Esophagus squamous epithelium (tissue), 4 donors: ENCODE measurements around the gene SRPRB.

Experiments used
- POLR2A ChIP-seq, 4 donors: fragments of 450-650 bp; IDR thresholded peaks; one replicate each; pipeline ENCODE4 v1.6.1; 2017; ENCODE audit warnings: antibody characterized with exemption in 4 of 4, mild to moderate bottlenecking in 4 of 4, moderate library complexity in 3 of 4
- TF ChIP-seq, protein P1 (sequence below), 6 experiments: fragments of 450-650 bp in 4 of 6; fragments of 200-600 bp in 2 of 6; sonication (generic) in 2 of 6; IDR thresholded peaks; one replicate each; pipeline ENCODE4 v1.5.1; 2016 to 2019; ENCODE audit warnings: antibody characterized with exemption in 6 of 6, mild to moderate bottlenecking in 4 of 6, moderate library complexity in 4 of 6

DNA sequence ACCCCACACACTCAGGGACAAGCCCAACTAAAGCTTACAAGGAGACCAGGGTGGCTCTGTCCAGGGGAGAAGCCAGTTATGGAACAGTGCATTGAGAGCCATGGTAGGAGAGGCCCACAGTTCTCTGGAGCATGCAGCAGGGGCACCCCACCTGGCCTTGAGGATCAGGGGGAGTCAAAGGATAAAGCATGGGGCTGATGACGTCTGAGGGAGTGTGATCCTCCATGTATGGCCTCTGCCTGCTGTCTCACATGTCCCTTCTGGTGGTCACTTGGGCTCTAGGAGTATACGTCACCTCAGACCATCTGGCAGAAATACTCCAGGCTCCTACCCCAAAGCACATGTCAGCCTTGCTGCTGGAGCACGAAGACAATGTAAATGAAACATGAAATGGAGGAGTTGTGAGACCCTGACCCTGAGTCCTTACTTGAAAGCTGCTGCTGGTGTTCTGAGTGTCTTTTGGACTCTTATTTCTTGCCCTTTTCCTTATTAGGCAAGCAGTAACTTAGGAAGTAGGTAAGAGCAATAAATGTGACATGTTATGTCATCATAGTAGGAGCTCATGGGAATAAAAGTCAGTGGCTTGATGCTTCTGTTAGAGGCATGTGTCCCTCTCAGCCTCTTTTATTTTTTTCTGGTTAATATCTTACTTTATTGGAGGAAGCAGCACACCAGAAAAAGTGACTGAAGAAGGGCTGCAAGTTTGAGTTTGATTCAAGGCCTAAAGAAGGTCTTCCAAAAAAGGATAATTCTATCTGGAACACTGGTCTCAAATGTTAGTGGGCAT is 15.5 kb downstream of the SRPRB start:
- TF ChIP-seq, protein P1, sequence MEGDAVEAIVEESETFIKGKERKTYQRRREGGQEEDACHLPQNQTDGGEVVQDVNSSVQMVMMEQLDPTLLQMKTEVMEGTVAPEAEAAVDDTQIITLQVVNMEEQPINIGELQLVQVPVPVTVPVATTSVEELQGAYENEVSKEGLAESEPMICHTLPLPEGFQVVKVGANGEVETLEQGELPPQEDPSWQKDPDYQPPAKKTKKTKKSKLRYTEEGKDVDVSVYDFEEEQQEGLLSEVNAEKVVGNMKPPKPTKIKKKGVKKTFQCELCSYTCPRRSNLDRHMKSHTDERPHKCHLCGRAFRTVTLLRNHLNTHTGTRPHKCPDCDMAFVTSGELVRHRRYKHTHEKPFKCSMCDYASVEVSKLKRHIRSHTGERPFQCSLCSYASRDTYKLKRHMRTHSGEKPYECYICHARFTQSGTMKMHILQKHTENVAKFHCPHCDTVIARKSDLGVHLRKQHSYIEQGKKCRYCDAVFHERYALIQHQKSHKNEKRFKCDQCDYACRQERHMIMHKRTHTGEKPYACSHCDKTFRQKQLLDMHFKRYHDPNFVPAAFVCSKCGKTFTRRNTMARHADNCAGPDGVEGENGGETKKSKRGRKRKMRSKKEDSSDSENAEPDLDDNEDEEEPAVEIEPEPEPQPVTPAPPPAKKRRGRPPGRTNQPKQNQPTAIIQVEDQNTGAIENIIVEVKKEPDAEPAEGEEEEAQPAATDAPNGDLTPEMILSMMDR (IDR thresholded peaks at IDR 0.05), result no peak
- TF ChIP-seq POLR2A (IDR thresholded peaks at IDR 0.05), result no peak
